ENCODE data around the gene TCTN3. TPM values are rescaled to one million over a fixed set of nuclear protein-coding genes. Genes with fewer than 3 reads are reported as not detected.
"Not testable (repeated sequence)": the region's sequence is repeated elsewhere in the genome, so short reads cannot be mapped to it uniquely, and the experiment has no call there.

TCTN3 gene
- total RNA-seq, 2 donors from 2014 or later, result 27.7 to 44.9 TPM

DNA sequence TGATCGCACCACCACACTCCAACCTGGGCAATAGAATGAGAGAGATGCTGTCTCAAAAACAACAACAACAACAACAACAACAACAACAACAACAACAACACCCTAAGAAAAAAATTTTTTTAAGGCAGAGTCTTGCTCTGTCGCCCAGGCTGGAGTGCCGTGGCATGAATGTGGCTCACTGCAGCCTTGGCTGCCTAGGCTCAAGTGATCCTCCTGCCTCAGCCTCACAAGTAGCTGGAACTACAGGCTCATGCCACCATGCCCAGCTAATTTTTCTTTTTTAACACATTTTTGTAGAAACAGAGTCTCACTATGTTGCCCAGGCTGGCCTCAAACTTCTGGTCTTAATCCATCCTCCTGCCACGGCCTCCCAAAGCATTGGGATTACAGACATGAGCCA, 55.8 kb downstream of the TCTN3 start:
- Histone ChIP-seq H3K4me3 (no peak overlapping the region), H3K9me3 (no peaks in the 10 kb centered on the region), H3K27me3 (replicated peaks; ENCODE audit: insufficient read depth) (no peaks in the 10 kb centered on the region), H3K36me3 (peaks cover 0 to 5% of the 10 kb centered on the region in 2 donors), H3K4me1 (replicated peaks) (no peaks in the 10 kb centered on the region), H3K27ac (no peak overlapping the region)
- TF ChIP-seq POLR2A (IDR thresholded peaks at IDR 0.05) (no peak), CTCF (IDR thresholded peaks at IDR 0.05) (no peak), POLR2AphosphoS5 (IDR thresholded peaks at IDR 0.05) (no peak)
- 91% methylated on average over 4 of the region's 4 CpGs for WGBS
- intact Hi-C loops (cut with DNase I), result no loop called here
- no peak for DNase-seq (ENCODE audit: low spot score)

DNA sequence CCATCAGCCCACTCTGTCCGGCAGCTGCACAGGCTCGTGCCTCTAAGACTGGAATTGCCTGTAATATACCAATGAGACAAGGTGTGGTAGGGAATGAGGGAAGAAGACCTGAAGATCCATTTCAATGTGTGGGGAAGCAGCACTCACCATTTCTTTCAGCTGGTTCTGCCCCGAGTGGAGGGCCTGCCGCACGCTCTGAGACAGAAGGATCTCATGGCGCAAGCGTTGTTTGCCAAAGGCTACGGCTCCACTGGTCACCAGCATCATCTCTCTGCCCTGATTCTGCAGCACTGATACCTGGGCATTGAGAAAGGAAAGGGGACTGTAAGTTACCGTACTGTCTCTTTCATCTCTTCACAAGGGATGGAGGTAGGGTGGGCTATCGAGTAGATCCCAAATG, 56.6 kb downstream of the TCTN3 start:
- H3K4me3 ChIP-seq, result no peak overlapping the region
- no peaks in the 10 kb centered on the region for H3K4me1 ChIP-seq (replicated peaks)
- H3K27ac ChIP-seq, result no peak overlapping the region
- H3K27me3 ChIP-seq (replicated peaks; ENCODE audit: insufficient read depth), result no peaks in the 10 kb centered on the region
- intact Hi-C loops (cut with DNase I), result no loop called here
- H3K9me3 ChIP-seq, result no peaks in the 10 kb centered on the region
- peaks cover 0 to 5% of the 10 kb centered on the region in 2 donors for H3K36me3 ChIP-seq
- no peak for TF ChIP-seq POLR2A (IDR thresholded peaks at IDR 0.05)
- no peak for TF ChIP-seq POLR2AphosphoS5 (IDR thresholded peaks at IDR 0.05)
- TF ChIP-seq CTCF (IDR thresholded peaks at IDR 0.05), result no peak
- WGBS, result 91% methylated on average over 10 of the region's 10 CpGs
- no peak for DNase-seq (ENCODE audit: low spot score)

GRCh38 chr10:95635319-95635733, 58.4 kb downstream of the TCTN3 start:
- H3K4me3 ChIP-seq, result no peak overlapping the region
- intact Hi-C loops (cut with DNase I), result no loop called here
- peaks cover 0 to 3% of the 10 kb centered on the region in 2 donors for H3K36me3 ChIP-seq
- DNase-seq (ENCODE audit: low spot score), result no peak
- no peaks in the 10 kb centered on the region for H3K4me1 ChIP-seq (replicated peaks)
- H3K27me3 ChIP-seq (replicated peaks; ENCODE audit: insufficient read depth), result no peaks in the 10 kb centered on the region
- H3K9me3 ChIP-seq, result no peaks in the 10 kb centered on the region
- H3K27ac ChIP-seq, result no peak overlapping the region
- 81% methylated on average over 2 of the region's 2 CpGs for WGBS
- TF ChIP-seq POLR2A (IDR thresholded peaks at IDR 0.05) (no peak), POLR2AphosphoS5 (IDR thresholded peaks at IDR 0.05) (no peak), CTCF (IDR thresholded peaks at IDR 0.05) (no peak)

DNA sequence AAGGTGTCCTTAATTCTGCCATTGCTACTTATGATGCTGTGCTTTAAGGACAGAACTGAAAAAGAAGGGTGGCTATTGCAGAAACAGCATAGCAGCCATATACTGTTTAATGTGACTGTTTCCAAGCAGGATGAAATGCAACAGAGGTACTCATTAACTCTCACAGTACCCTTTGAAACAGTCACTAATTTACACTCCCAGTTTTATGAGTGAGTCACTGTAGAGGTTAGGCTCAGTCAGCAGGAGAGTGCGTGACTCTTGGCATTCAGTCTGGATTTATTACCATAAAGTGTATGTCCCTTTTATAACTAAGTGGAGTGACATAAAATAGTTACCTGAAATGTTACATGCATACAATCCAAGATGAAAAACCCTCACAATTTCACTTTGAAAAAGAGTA, 64.9 kb downstream of the TCTN3 start:
- H3K36me3 ChIP-seq, result peaks cover 4 to 5% of the 10 kb centered on the region in 2 donors
- intact Hi-C loops (cut with DNase I), result no loop called here
- DNase-seq (ENCODE audit: low spot score), result no peak
- H3K27me3 ChIP-seq (replicated peaks; ENCODE audit: insufficient read depth), result no peaks in the 10 kb centered on the region
- no peak overlapping the region for H3K27ac ChIP-seq
- no peaks in the 10 kb centered on the region for H3K9me3 ChIP-seq
- no peaks in the 10 kb centered on the region for H3K4me1 ChIP-seq (replicated peaks)
- H3K4me3 ChIP-seq, result no peak overlapping the region
- no peak for TF ChIP-seq CTCF (IDR thresholded peaks at IDR 0.05)
- no peak for TF ChIP-seq POLR2A (IDR thresholded peaks at IDR 0.05)
- TF ChIP-seq POLR2AphosphoS5 (IDR thresholded peaks at IDR 0.05), result no peak
- 86% methylated on average over 1 of the region's 1 CpG for WGBS

DNA sequence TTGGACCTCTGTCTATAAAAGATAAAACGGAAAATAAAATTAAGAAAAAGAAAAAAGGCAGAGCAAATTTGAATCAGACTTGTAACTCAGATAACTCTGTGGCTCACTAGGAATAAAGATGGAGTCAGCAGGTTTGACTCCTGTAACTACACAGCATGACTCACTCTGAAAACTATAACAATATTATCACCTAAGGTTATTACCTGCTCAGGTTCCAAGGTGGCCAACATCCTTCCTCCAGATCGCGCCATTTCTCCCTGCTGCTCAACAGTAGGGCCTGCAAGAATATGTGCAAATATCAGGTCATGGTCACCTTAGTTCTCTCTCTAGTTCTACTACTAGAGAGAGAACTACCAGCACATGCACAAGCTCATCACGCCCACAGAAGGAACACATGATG, 67.2 kb downstream of the TCTN3 start:
- Histone ChIP-seq H3K4me1 (replicated peaks) (no peaks in the 10 kb centered on the region), H3K4me3 (no peak overlapping the region), H3K9me3 (no peaks in the 10 kb centered on the region), H3K36me3 (peaks cover 4 to 5% of the 10 kb centered on the region in 2 donors), H3K27ac (no peak overlapping the region), H3K27me3 (replicated peaks; ENCODE audit: insufficient read depth) (no peaks in the 10 kb centered on the region)
- intact Hi-C loops (cut with DNase I), result no loop called here
- 96% methylated on average over 4 of the region's 4 CpGs for WGBS
- TF ChIP-seq CTCF (IDR thresholded peaks at IDR 0.05) (no peak), POLR2AphosphoS5 (IDR thresholded peaks at IDR 0.05) (no peak)
- DNase-seq (ENCODE audit: low spot score), result no peak

DNA sequence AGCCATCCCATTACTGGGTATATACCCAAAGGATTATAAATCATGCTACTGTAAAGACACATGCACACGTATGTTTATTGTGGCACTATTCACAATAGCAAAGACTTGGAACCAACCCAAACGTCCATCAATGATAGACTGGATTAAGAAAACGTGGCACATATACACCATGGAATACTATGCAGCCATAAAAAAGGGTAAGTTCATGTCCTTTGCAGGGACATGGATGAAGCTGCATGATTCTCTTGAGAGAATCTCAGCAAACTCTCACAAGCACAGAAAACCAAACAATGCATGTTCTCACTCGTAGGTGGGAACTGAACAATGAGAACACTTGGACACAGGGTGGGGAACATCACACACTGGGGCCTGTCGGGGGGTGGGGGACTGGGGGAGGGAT, 73.3 kb downstream of the TCTN3 start:
- DNase-seq (ENCODE audit: low spot score); intact Hi-C loops (cut with DNase I); H3K27me3 ChIP-seq (replicated peaks; ENCODE audit: insufficient read depth); H3K9me3 ChIP-seq; H3K4me1 ChIP-seq (replicated peaks); H3K36me3 ChIP-seq; H3K27ac ChIP-seq; H3K4me3 ChIP-seq: not testable (repeated sequence)
- WGBS, result 90% methylated on average over 5 of the region's 5 CpGs

Data from prostate gland (tissue), 2 donors.